Upper lobe of left lung (tissue), 4 donors: Measurements from ENCODE around the gene BTRC.

Experiments
- CTCF ChIP-seq, 6 experiments: fragments of 450-650 bp in 4 of 6; fragments of 200-600 bp in 2 of 6; sonication (generic) in 2 of 6; IDR thresholded peaks; one replicate each; pipeline ENCODE4 v1.5.1; 2016 to 2019; ENCODE audit warnings: antibody characterized with exemption in 6 of 6
- EP300 ChIP-seq, 4 donors: sonication (generic); formaldehyde crosslinking; IDR thresholded peaks; one replicate each; pipeline ENCODE4 v1.5.1; 2017; ENCODE audit warnings: antibody characterized with exemption in 4 of 4, control low read depth in 2 of 4
- POLR2A ChIP-seq, 4 donors: fragments of 450-650 bp; IDR thresholded peaks; one replicate each; pipeline ENCODE4 v1.5.1; 2016 to 2017; ENCODE audit warnings: antibody characterized with exemption in 4 of 4, mild to moderate bottlenecking in 2 of 4
- POLR2AphosphoS5 ChIP-seq, 2 donors: sonication (generic); formaldehyde crosslinking; IDR thresholded peaks; one replicate each; pipeline ENCODE4 v1.5.1; 2017; ENCODE audit warnings: antibody characterized with exemption in 2 of 2

DNA sequence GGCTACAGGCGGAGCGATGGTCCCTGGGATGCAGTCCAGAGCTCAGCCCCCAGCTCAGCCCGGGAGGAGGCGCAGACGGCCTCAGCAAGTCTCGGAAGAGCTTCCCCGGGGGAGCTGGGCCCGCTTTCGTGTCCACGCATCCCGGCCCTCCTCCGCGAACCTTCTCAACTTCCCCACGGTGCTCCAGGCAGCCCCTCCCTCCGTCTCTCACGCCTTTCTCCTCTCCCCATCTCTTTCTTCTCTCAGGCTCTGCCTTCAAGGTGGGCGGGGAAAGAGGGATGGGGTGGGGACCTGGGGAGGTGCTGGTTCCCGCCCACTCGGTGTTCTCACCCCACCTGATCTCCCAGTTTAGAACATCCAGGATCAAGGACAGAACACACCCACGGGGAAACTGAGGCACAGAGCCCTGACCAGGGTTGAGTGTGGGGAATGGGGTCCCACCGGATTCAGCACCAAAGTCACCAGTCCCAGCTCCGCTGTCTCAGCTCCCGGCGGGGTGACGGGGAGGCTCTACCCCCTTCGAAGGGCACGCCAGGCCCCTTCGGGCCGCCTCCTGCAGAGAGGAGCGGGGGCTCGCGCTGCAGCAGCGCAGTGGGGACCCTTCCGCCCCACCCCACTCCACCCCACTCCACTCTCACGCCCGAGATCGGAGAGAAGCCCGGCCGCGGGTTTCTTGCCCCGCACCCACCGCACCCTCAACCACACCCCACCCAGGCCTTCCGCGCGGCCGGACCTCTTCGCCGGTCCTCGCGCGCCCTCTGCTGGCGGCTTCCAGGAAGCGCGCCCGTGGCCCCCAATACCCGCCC lies 215.9 kb downstream of the BTRC start:
- TF ChIP-seq CTCF (IDR thresholded peaks at IDR 0.05) (peak; percentile 78 to 98 (median 93)), EP300 (IDR thresholded peaks at IDR 0.05) (no peak), POLR2A (IDR thresholded peaks at IDR 0.05) (no peak), POLR2AphosphoS5 (IDR thresholded peaks at IDR 0.05) (no peak)
